Ishikawa (cell line): Measurements from ENCODE around the gene TMEM176B.

Experiments
- CEBPB ChIP-seq: IDR thresholded peaks from 2 replicates; pipeline ENCODE4 v1.6.1; 2012
- CREB1 ChIP-seq: IDR thresholded peaks from 2 replicates; pipeline ENCODE4 v1.6.1; 2012; ENCODE audit warnings: low read depth
- EGR1 ChIP-seq: IDR thresholded peaks from 2 replicates; pipeline ENCODE4 v1.6.1; 2012
- EP300 ChIP-seq: IDR thresholded peaks from 2 replicates; pipeline ENCODE4 v1.6.1; 2012; ENCODE audit warnings: borderline replicate concordance
- FOXM1 ChIP-seq: IDR thresholded peaks from 2 replicates; pipeline ENCODE4 v1.6.1; 2012; ENCODE audit warnings: low read depth, borderline replicate concordance
- NFIC ChIP-seq: IDR thresholded peaks from 2 replicates; pipeline ENCODE4 v1.6.1; 2012
- RAD21 ChIP-seq: IDR thresholded peaks from 2 replicates; pipeline ENCODE4 v1.6.1; 2012; ENCODE audit warnings: low read depth
- TAF1 ChIP-seq: IDR thresholded peaks from 2 replicates; pipeline ENCODE4 v1.6.1; 2012; ENCODE audit warnings: low read depth, mild to moderate bottlenecking
- TCF12 ChIP-seq: IDR thresholded peaks from 2 replicates; pipeline ENCODE4 v1.6.1; 2012; ENCODE audit warnings: low read depth
- TEAD4 ChIP-seq: IDR thresholded peaks from 2 replicates; pipeline ENCODE4 v1.6.1; 2012
- YY1 ChIP-seq: IDR thresholded peaks from 2 replicates; pipeline ENCODE4 v1.6.1; 2012; ENCODE audit warnings: low read depth
- ZBTB7A ChIP-seq: IDR thresholded peaks from 2 replicates; pipeline ENCODE4 v1.6.1; 2012; ENCODE audit warnings: low read depth
- TF ChIP-seq, protein P1 (sequence below): IDR thresholded peaks from 2 replicates; pipeline ENCODE4 v1.6.1; 2012
- TF ChIP-seq, protein P2 (sequence below): IDR thresholded peaks from 2 replicates; pipeline ENCODE4 v1.6.1; 2012
- TF ChIP-seq, protein P3 (sequence below): IDR thresholded peaks from 2 replicates; pipeline ENCODE4 v1.6.1; 2012; ENCODE audit warnings: low read depth, mild to moderate bottlenecking

Gene TMEM176B

DNA sequence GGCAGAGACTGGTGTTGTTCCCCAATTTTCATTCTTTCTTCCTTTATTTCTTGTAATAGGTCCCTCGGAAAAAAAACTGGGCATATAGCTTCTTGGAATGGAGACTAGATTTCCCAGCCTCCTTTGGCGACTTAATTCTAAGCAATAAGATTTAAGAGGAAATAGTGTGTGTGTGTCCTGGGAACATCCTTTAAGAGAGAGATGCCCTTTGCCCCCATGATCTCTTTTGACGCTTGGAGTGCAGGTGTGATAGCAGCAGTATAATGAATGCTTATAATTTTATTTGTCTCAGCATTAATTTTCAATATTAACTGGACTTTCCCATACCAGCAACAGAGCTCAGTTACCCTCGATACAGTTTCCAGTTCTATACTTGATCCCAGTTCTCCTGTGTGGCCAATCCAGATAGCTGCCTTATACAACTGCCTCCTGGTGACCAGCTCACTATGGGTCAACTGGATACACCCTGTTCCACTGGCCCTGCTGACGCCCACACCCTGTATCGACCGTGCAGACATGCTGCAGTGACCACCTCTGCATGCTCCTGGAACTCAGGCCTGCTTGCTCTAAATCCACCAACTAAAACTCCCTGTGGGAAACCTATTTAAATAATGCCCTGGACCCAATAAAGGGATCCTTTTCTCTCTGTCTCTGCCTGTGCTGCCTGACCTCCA is 14.3 kb upstream of the TMEM176B start:
- TF ChIP-seq, protein P1, sequence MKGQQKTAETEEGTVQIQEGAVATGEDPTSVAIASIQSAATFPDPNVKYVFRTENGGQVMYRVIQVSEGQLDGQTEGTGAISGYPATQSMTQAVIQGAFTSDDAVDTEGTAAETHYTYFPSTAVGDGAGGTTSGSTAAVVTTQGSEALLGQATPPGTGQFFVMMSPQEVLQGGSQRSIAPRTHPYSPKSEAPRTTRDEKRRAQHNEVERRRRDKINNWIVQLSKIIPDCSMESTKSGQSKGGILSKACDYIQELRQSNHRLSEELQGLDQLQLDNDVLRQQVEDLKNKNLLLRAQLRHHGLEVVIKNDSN, result no peak
- no peak for TF ChIP-seq FOXM1
- TF ChIP-seq, protein P2, sequence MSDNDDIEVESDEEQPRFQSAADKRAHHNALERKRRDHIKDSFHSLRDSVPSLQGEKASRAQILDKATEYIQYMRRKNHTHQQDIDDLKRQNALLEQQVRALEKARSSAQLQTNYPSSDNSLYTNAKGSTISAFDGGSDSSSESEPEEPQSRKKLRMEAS, result no peak
- TF ChIP-seq, protein P3, sequence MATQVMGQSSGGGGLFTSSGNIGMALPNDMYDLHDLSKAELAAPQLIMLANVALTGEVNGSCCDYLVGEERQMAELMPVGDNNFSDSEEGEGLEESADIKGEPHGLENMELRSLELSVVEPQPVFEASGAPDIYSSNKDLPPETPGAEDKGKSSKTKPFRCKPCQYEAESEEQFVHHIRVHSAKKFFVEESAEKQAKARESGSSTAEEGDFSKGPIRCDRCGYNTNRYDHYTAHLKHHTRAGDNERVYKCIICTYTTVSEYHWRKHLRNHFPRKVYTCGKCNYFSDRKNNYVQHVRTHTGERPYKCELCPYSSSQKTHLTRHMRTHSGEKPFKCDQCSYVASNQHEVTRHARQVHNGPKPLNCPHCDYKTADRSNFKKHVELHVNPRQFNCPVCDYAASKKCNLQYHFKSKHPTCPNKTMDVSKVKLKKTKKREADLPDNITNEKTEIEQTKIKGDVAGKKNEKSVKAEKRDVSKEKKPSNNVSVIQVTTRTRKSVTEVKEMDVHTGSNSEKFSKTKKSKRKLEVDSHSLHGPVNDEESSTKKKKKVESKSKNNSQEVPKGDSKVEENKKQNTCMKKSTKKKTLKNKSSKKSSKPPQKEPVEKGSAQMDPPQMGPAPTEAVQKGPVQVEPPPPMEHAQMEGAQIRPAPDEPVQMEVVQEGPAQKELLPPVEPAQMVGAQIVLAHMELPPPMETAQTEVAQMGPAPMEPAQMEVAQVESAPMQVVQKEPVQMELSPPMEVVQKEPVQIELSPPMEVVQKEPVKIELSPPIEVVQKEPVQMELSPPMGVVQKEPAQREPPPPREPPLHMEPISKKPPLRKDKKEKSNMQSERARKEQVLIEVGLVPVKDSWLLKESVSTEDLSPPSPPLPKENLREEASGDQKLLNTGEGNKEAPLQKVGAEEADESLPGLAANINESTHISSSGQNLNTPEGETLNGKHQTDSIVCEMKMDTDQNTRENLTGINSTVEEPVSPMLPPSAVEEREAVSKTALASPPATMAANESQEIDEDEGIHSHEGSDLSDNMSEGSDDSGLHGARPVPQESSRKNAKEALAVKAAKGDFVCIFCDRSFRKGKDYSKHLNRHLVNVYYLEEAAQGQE, result no peak
- TF ChIP-seq TCF12, result no peak
- TF ChIP-seq TAF1, result no peak
- no peak for TF ChIP-seq ZBTB7A
- TF ChIP-seq CREB1, result no peak
- TF ChIP-seq NFIC, result no peak
- TF ChIP-seq YY1, result no peak
- TF ChIP-seq EP300, result no peak
- TF ChIP-seq EGR1, result no peak
- no peak for TF ChIP-seq RAD21
- TF ChIP-seq CEBPB, result no peak
- no peak for TF ChIP-seq TEAD4

DNA sequence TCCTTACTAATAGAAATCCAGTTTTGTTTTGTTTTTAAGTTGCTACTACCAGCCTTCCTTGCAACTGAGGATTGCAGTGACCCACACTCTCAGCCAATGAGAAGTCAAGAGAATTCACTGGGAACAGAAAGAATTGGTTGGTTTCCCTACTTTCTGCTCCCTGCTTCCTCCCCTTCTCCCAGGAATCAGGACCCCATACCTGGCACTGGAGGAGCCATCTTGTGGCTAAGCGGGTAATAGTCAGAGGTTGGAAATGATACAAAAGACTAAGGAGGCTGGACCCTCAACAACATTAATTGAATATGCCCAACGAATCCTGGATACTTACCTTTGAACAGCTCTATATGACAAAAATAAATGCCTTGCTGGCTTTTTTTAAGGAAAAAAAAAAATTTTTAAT is 6.7 kb upstream of the TMEM176B start:
- TF ChIP-seq CEBPB (no peak), RAD21 (no peak), TEAD4 (no peak)
- TF ChIP-seq, protein P3, result no peak

DNA sequence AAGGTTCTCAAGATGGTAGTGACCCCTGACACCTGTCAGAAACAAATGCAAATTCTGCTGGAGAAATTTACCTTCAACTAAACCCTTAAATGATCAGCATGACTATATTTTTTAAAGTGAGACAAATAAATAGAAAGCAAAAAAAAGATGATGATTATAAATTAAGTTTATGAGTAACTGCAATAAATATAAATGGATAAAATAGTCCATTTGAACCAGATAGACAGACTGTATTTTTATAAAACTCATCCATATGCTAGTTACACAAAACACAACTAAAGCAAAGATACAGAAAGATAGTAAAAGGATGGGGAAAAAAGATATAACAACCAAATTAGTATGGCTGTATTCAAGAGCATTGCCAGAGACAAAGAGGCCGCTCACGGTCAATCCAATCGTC is 6.3 kb upstream of the TMEM176B start:
- no peak for TF ChIP-seq NFIC

DNA sequence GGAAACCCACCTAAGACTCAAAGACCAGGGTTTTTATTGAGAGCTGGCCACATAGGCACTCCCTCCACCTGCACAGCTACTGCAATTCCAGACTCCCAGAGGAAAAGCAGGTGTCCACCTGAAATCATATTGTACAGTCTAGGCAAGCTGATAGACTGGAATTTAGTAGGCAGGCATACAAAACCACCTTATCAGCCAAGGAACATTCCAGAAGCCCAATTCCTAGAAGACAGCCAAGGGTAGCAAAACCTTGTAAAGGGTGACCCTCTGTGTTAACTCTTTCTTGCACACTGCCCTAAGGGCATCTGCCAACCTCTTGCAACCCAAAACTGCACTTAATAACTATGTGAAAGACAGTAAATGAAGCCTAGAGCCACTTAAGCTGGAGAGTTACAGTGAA is 5.7 kb upstream of the TMEM176B start:
- no peak for TF ChIP-seq EGR1
- TF ChIP-seq, protein P1, result no peak
- TF ChIP-seq CEBPB, result no peak
- TF ChIP-seq EP300, result no peak
- no peak for TF ChIP-seq ZBTB7A
- no peak for TF ChIP-seq NFIC
- TF ChIP-seq RAD21, result no peak
- no peak for TF ChIP-seq CREB1
- no peak for TF ChIP-seq YY1
- TF ChIP-seq, protein P2, result no peak
- TF ChIP-seq, protein P3, result no peak
- no peak for TF ChIP-seq TEAD4
- no peak for TF ChIP-seq TAF1

DNA sequence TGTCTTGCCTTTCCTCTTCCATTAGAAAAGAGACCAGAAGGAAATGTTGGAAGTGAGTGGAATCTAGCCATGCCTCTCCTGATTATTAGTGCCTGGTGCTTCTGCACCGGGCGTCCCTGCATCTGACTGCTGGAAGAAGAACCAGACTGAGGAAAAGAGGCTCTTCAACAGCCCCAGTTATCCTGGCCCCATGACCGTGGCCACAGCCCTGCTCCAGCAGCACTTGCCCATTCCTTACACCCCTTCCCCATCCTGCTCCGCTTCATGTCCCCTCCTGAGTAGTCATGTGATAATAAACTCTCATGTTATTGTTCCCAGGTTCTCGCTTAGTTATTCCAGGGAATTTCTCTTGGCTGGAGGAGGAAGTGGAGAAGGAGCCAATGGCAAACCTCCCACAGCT is 4.6 kb upstream of the TMEM176B start:
- TF ChIP-seq EP300, result no peak
- no peak for TF ChIP-seq YY1
- no peak for TF ChIP-seq TAF1
- TF ChIP-seq FOXM1, result no peak
- TF ChIP-seq, protein P1, result no peak
- TF ChIP-seq, protein P2, result no peak
- no peak for TF ChIP-seq NFIC
- TF ChIP-seq CEBPB, result no peak
- no peak for TF ChIP-seq CREB1
- TF ChIP-seq ZBTB7A, result no peak
